SK-N-SH (cell line): ENCODE results near the gene CCDC57.

ENCODE experiments used
- CTCF ChIP-seq: fragments of 200-600 bp; sonication (generic); IDR thresholded peaks from 2 replicates; pipeline ENCODE4 v1.6.1; 2017; ENCODE audit warnings: antibody characterized with exemption, mild to moderate bottlenecking, moderate library complexity
- MAX ChIP-seq: IDR thresholded peaks from 2 replicates; pipeline ENCODE4 v1.4.0; 2012; ENCODE audit warnings: low read depth
- MXI1 ChIP-seq: IDR thresholded peaks from 2 replicates; pipeline ENCODE4 v1.6.1; 2012; ENCODE audit warnings: mild to moderate bottlenecking, low read depth, low read length, improper control_type of control experiment
- RAD21 ChIP-seq: IDR thresholded peaks from 2 replicates; pipeline ENCODE4 v1.6.1; 2012; ENCODE audit warnings: mild to moderate bottlenecking, low read length
- USF2 ChIP-seq: fragments of 150-350 bp; IDR thresholded peaks from 2 replicates; pipeline ENCODE4 v1.6.1; 2017; ENCODE audit warnings: antibody characterized with exemption, low read length, low read depth, borderline replicate concordance
- YY1 ChIP-seq: IDR thresholded peaks from 2 replicates; pipeline ENCODE4 v1.4.0; 2012; ENCODE audit warnings: low read depth, mild to moderate bottlenecking
- ZBTB33 ChIP-seq: IDR thresholded peaks from 2 replicates; pipeline ENCODE4 v1.4.0; 2012; ENCODE audit warnings: low read depth, borderline replicate concordance

- TF ChIP-seq CTCF (no peak), RAD21 (no peak), ZBTB33 (no peak), YY1 (no peak), MXI1 (no peak), MAX (no peak), USF2 (no peak)
Observed at GRCh38 chr17:82101767-82102679, 110.6 kb downstream of the CCDC57 start.
